GM23248 (cell line): ENCODE data around the gene RIPOR3. TPM values are rescaled to one million over a fixed set of nuclear protein-coding genes. Genes with fewer than 3 reads are reported as not detected.

Experiments used
- DNase-seq: peaks from one replicate; pipeline ENCODE4 v3.0.0-alpha.2; 2015
- H2AFZ ChIP-seq: fragments of 200-600 bp; sonication (generic); 2 replicates; pipeline ENCODE4 v1.6.1; 2016; ENCODE audit warnings: antibody characterized with exemption
- H3F3A ChIP-seq: fragments of 200-600 bp; sonication (generic); 2 replicates; pipeline ENCODE4 v1.6.1; 2016; ENCODE audit warnings: mild to moderate bottlenecking, antibody characterized with exemption, mixed run types; ENCODE audit not compliant: insufficient read depth
- H3K27ac ChIP-seq: fragments of 200-600 bp; sonication (generic); 2 replicates; pipeline ENCODE4 v1.5.1; 2016; ENCODE audit warnings: mild to moderate bottlenecking
- H3K27me3 ChIP-seq: fragments of 200-600 bp; sonication (generic); replicated peaks from 2 replicates; pipeline ENCODE4 v1.6.1; 2016; ENCODE audit warnings: mild to moderate bottlenecking; ENCODE audit not compliant: insufficient read depth
- H3K36me3 ChIP-seq: fragments of 200-600 bp; sonication (generic); 2 replicates; pipeline ENCODE4 v1.6.1; 2016; ENCODE audit warnings: low read depth, mild to moderate bottlenecking
- H3K4me1 ChIP-seq: fragments of 200-600 bp; sonication (generic); 2 replicates; pipeline ENCODE4 v1.6.1; 2016; ENCODE audit warnings: mild to moderate bottlenecking; ENCODE audit not compliant: insufficient read depth
- H3K4me2 ChIP-seq: fragments of 200-600 bp; sonication (generic); one replicate; pipeline ENCODE4 v1.6.1; 2016; ENCODE audit warnings: mild to moderate bottlenecking; ENCODE audit not compliant: unreplicated experiment
- H3K4me3 ChIP-seq: fragments of 200-600 bp; sonication (generic); 2 replicates; pipeline ENCODE4 v1.5.1; 2016; ENCODE audit warnings: mild to moderate bottlenecking
- H3K79me2 ChIP-seq: fragments of 200-600 bp; sonication (generic); 2 replicates; pipeline ENCODE4 v1.6.1; 2016; ENCODE audit warnings: mild to moderate bottlenecking; ENCODE audit not compliant: insufficient read depth
- H3K9ac ChIP-seq: fragments of 200-600 bp; sonication (generic); 2 replicates; pipeline ENCODE4 v1.6.1; 2016; ENCODE audit warnings: mild to moderate bottlenecking
- H3K9me2 ChIP-seq: fragments of 200-600 bp; sonication (generic); 2 replicates; pipeline ENCODE4 v1.6.1; 2016; ENCODE audit warnings: mixed run types, mild to moderate bottlenecking, moderate library complexity; ENCODE audit not compliant: insufficient read depth
- H3K9me3 ChIP-seq: fragments of 200-600 bp; sonication (generic); one replicate; pipeline ENCODE4 v1.6.1; 2017; ENCODE audit warnings: low read depth
- H4K20me1 ChIP-seq: fragments of 200-600 bp; sonication (generic); 2 replicates; pipeline ENCODE4 v1.6.0; 2016; ENCODE audit not compliant: insufficient read depth
- EZH2 ChIP-seq: fragments of 200-600 bp; sonication (generic); IDR thresholded peaks from 2 replicates; pipeline ENCODE4 v1.6.1; 2018; ENCODE audit warnings: antibody characterized with exemption, mild to moderate bottlenecking; ENCODE audit not compliant: insufficient read depth, poor library complexity, severe bottlenecking
- EZH2phosphoT487 ChIP-seq: fragments of 200-600 bp; sonication (generic); IDR thresholded peaks from 2 replicates; pipeline ENCODE4 v1.6.1; 2018; ENCODE audit warnings: antibody characterized with exemption, moderate library complexity, mild to moderate bottlenecking, low read depth; ENCODE audit not compliant: insufficient read depth
- WGBS, 2 experiments: methylation state at CpG; one replicate each; pipeline ENCODE4 v1.1.6; 2015 to 2017; ENCODE audit warnings: low lambda C conversion rate in 2 of 2, low coverage in 1 of 2; ENCODE audit errors: missing lambda C conversion rate in 2 of 2; 5-methylcytosine and 5-hydroxymethylcytosine counted together
- in situ Hi-C: fragments of 300-500 bp; cut with MboI; formaldehyde crosslinking; loops from 2 replicates; pipeline ENCODE4 v1.15.0; 2020
- polyA plus RNA-seq: library from polyadenylated mRNA; unstranded; fragments of >200 nt; fragmentation: Nextera tagmentation; extraction: Ambion mirVana; gene quantifications from 2 replicates; pipeline ENCODE4 v1.2.1, GENCODE V29; 2016
- total RNA-seq: library from RNA; depleted of rRNA; stranded (reverse); fragments of >200 nt; shearing (Covaris generic); gene quantifications from 2 replicates; pipeline ENCODE4 v1.2.3, GENCODE V29; 2014

The RIPOR3 gene
- total and polyA plus RNA-seq, 2 experiments from 2014 or later, result 0.49 TPM; not detected in 1

DNA sequence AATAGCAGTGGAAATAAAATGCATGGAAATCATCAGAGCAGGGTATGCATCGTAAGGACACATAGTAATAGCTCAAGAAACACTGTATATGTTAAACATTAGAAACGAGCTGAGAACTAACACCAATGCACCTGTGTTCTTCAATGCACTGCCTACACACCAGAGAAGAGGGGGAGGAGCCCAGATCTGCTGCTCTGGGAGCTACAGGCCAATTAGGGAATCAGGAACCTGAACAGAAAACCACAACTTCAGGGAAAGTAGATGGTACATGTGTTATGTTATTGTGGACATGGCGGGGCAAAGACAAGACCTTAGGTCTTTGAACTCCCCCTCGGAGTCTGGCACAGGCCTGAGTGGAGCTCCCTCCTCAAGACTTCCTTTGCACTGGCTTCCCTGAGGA, 39.7 kb downstream of the RIPOR3 start:
- H3K79me2 ChIP-seq, result no peaks in the 10 kb centered on the region
- no peak overlapping the region for H3K27ac ChIP-seq
- H3K9me2 ChIP-seq, result no peaks in the 10 kb centered on the region
- no peak for DNase-seq
- H3K36me3 ChIP-seq, result no peaks in the 10 kb centered on the region
- no peak overlapping the region for H2AFZ ChIP-seq
- no peaks in the 10 kb centered on the region for H3K27me3 ChIP-seq
- in situ Hi-C loops, result no loop called here
- WGBS, 2 experiments, result 86 to 92% methylated on average over 4 of the region's 4 CpGs
- H3F3A ChIP-seq, result peaks cover 30% of the 10 kb centered on the region; the same call in 1 of the 2 replicates
- no peak overlapping the region for H3K4me3 ChIP-seq
- H3K4me1 ChIP-seq, result peaks cover 16% of the 10 kb centered on the region
- no peak overlapping the region for H3K4me2 ChIP-seq
- no peak overlapping the region for H3K9ac ChIP-seq
- no peaks in the 10 kb centered on the region for H4K20me1 ChIP-seq
- H3K9me3 ChIP-seq, result no peaks in the 10 kb centered on the region
- TF ChIP-seq EZH2 (no peak), EZH2phosphoT487 (no peak)

DNA sequence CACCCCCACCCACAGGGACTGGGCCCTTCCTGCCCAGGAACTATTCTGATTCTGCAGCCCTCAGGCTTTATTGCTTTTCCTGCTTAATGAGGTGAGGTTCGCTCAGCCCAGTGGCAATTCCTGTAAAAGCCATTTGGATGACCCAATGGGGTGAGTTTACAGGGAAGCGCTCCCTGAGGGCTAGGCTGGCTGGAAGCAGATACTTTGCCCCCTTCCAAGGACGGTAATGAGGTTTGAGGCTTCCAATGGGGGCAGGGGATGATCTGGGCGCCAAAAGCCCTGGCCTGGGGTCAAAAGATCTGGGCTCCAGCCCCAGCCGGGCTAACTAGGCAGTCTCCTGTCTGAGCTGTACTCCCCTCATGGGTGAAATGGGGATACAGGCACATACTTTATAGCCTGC, 41.8 kb downstream of the RIPOR3 start:
- Histone ChIP-seq H3K36me3 (no peaks in the 10 kb centered on the region), H3K4me3 (no peak overlapping the region), H3K9me3 (no peaks in the 10 kb centered on the region), H3K27ac (no peak overlapping the region), H3K79me2 (no peaks in the 10 kb centered on the region), H4K20me1 (no peaks in the 10 kb centered on the region), H3K27me3 (no peaks in the 10 kb centered on the region), H3K4me1 (peaks cover 12% of the 10 kb centered on the region), H3K9ac (no peak overlapping the region), H3K4me2 (no peak overlapping the region), H3F3A (peaks cover 20% of the 10 kb centered on the region; the same call in 1 of the 2 replicates), H2AFZ (no peak overlapping the region), H3K9me2 (no peaks in the 10 kb centered on the region)
- in situ Hi-C loops, result no loop called here
- DNase-seq, result no peak
- TF ChIP-seq EZH2, result no peak
- no peak for TF ChIP-seq EZH2phosphoT487
- 68 to 71% methylated on average over 5 of the region's 5 CpGs for WGBS, 2 experiments

DNA sequence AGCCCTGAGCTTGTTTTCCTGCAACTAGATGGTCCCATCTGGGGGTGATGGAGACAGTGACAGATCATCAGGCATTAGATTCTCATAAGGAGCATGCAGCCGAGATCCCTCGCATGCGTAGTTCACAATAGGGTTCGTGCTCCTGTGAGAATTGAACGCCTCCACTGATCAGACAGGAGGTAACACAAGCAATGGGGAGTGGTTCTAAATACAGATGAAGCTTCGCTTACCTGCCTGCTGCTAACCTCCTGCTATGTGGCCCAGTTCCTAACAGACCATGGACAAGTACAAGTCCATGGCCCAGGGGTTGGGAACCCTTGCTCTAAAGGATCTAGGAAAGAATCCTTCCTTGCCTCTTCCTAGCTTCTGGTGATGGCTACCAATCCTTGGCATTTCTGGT, 42.7 kb downstream of the RIPOR3 start:
- Histone ChIP-seq H3K9me2 (no peaks in the 10 kb centered on the region), H3K4me1 (peaks cover 12% of the 10 kb centered on the region), H3K9ac (no peak overlapping the region), H3K79me2 (no peaks in the 10 kb centered on the region), H3K4me3 (no peak overlapping the region), H3K9me3 (no peaks in the 10 kb centered on the region), H3F3A (peaks cover 14% of the 10 kb centered on the region; the same call in 1 of the 2 replicates), H3K27me3 (no peaks in the 10 kb centered on the region), H3K36me3 (no peaks in the 10 kb centered on the region), H3K27ac (no peak overlapping the region), H4K20me1 (no peaks in the 10 kb centered on the region), H2AFZ (no peak overlapping the region), H3K4me2 (no peak overlapping the region)
- TF ChIP-seq EZH2, result no peak
- TF ChIP-seq EZH2phosphoT487, result no peak
- WGBS, 2 experiments, result 96 to 97% methylated on average over 6 of the region's 6 CpGs
- DNase-seq, result no peak
- in situ Hi-C loops, result no loop called here

DNA sequence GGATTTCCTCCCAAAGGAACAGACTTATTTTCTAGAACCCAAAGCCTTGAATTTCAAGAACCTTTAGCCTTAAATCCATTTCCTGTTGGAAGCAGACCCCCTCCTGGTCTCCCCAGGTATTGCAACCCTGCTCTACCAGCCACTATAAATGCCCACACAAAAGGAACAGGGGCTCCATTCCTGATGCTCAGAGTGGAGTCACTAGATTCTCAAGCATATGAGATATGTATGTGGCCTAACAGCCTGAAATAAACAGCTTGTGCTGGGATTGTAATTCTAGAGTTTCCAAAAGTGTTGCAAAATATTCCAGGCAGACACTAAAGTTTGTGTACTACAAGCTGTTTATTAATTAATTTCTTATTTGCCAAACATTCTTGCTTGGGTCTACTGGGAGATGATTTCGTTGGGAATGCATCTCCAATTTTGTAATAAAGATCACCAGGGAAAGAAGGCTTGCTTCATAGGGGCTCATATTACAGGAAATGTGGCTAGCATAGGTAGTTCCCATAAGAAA, 44.8 kb downstream of the RIPOR3 start:
- H3K4me1 ChIP-seq, result peaks cover 12% of the 10 kb centered on the region
- no peak overlapping the region for H2AFZ ChIP-seq
- in situ Hi-C loops, result no loop called here
- no peaks in the 10 kb centered on the region for H3K9me2 ChIP-seq
- peak overlapping the region; percentile 70 for H3K27ac ChIP-seq
- H3K4me3 ChIP-seq, result no peak overlapping the region
- no peak overlapping the region for H3K9ac ChIP-seq
- no peak for TF ChIP-seq EZH2phosphoT487
- TF ChIP-seq EZH2, result no peak
- peak; percentile 63 for DNase-seq
- peak overlapping the region; percentile 60 for H3K4me2 ChIP-seq
- WGBS, 2 experiments, result 11 to 13% methylated on average over 1 of the region's 1 CpG
- H3K36me3 ChIP-seq, result no peaks in the 10 kb centered on the region
- H3K79me2 ChIP-seq, result no peaks in the 10 kb centered on the region
- H4K20me1 ChIP-seq, result no peaks in the 10 kb centered on the region
- H3K9me3 ChIP-seq, result no peaks in the 10 kb centered on the region
- H3K27me3 ChIP-seq, result no peaks in the 10 kb centered on the region
- H3F3A ChIP-seq, result peaks cover 11% of the 10 kb centered on the region; the same call in 1 of the 2 replicates
